Fibroblast of skin of right quadriceps (primary cell): Measurements from ENCODE around the gene ST6GALNAC2.
"Not testable (repeated sequence)": the region's sequence is repeated elsewhere in the genome, so short reads cannot be mapped to it uniquely, and the experiment has no call there.

Experiments
- DNase-seq: peaks from one replicate; pipeline ENCODE4 v3.0.0-alpha.2; 2013

Gene ST6GALNAC2

GRCh38 chr17:76569607-76570279, 15.9 kb downstream of the ST6GALNAC2 start:
- DNase-seq, result no peak

- DNase-seq, result no peak
Observed at GRCh38 chr17:76568811-76569221, 16.8 kb downstream of the ST6GALNAC2 start.

GRCh38 chr17:76567634-76568432, 17.8 kb downstream of the ST6GALNAC2 start:
- no peak for DNase-seq

GRCh38 chr17:76566988-76567431, 18.6 kb downstream of the ST6GALNAC2 start:
- DNase-seq, result no peak

- no peak for DNase-seq
Observed at GRCh38 chr17:76566613-76566943, 19.1 kb downstream of the ST6GALNAC2 start.

- no peak for DNase-seq
Observed at GRCh38 chr17:76565728-76566612, 19.7 kb downstream of the ST6GALNAC2 start.

- DNase-seq, result peak; percentile 74
Observed at GRCh38 chr17:76564991-76565727, 20.5 kb downstream of the ST6GALNAC2 start.

GRCh38 chr17:76563359-76563758, 22.3 kb downstream of the ST6GALNAC2 start:
- DNase-seq, result not testable (repeated sequence)

GRCh38 chr17:76562734-76563148, 22.9 kb downstream of the ST6GALNAC2 start:
- DNase-seq, result peak; percentile 94

GRCh38 chr17:76561799-76562268, 23.8 kb downstream of the ST6GALNAC2 start:
- DNase-seq, result peak; percentile 74

- no peak for DNase-seq
Observed at GRCh38 chr17:76561332-76561731, 24.3 kb downstream of the ST6GALNAC2 start.

- no peak for DNase-seq
Observed at GRCh38 chr17:76560877-76561221, 24.8 kb downstream of the ST6GALNAC2 start.

- DNase-seq, result no peak
Observed at GRCh38 chr17:76560036-76560876, 25.4 kb downstream of the ST6GALNAC2 start.

- DNase-seq, result not testable (repeated sequence)
Observed at GRCh38 chr17:76559460-76559859, 26.2 kb downstream of the ST6GALNAC2 start.

GRCh38 chr17:76558198-76559095, 27.2 kb downstream of the ST6GALNAC2 start:
- peak; percentile 38 for DNase-seq

- peak; percentile 97 for DNase-seq
Observed at GRCh38 chr17:76557368-76558197, 28.1 kb downstream of the ST6GALNAC2 start.

- DNase-seq, result peak; percentile 16
Observed at GRCh38 chr17:76556765-76557367, 28.8 kb downstream of the ST6GALNAC2 start.

GRCh38 chr17:76554131-76554530, 31.5 kb downstream of the ST6GALNAC2 start:
- no peak for DNase-seq
